ENCODE measurements around the gene ZNF487. TPM values are rescaled to one million over a fixed set of nuclear protein-coding genes. Genes with fewer than 3 reads are reported as not detected.
"Not testable (repeated sequence)": the region's sequence is repeated elsewhere in the genome, so short reads cannot be mapped to it uniquely, and the experiment has no call there.

Gene ZNF487
- total RNA-seq = 1 to 10 TPM; 1.8 to 2.5 TPM

DNA sequence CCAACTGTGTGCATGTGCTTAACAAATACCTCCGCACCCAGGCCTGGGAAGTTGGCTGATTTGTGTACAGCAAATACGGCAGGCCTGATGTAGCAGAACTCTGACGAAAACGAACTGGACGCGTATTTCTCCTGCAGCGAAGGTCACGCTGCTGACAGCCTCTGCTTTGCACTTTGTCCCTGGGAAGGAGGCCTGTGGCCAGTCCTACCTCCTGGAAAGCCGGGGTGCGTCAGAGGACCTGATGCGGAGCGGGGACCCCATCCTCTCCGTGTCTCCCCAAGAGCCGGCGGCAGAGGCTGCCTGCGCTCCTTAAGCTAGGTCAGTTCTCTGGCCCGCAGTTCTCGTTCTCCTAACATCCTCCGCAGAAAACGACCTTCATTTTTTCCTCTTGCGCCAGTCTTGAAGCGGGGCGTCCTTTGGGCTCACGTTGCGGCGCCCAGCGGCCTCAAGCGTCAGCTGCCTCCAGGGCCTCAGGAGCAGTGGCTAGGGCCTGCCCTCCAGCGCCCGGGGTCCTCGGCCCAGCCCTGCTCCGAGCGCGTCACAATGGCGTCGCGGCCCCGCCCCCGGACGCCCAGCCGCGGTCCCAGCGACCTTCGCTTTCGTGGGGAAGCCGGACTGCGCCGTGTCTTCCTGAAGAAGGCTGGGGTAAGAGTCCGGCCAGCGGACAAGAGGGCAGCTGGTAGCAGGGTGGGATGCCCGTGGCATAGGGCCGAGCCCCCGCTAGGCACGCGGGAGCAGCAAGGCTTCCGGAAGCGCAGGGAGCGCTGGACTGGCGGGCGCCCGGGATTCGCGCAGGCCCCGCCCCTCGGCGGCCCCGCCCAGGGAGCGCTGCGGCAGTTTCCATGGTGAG lies at the start of gene ZNF487:
ZNF487 (plus strand) TSS at position 821 of the 850 bp plus-strand sequence. CDS start 38,703 bp downstream, outside the sequence.
- CTCF ChIA-PET = interaction anchor here (0.5 to 1.4 kb wide), 5 partner anchors 17 to 82 kb away, joined by 3 to 4 read pairs (median 3); no protein-coding TSS in a partner anchor
- POLR2A ChIA-PET = interaction anchor here (0.6 to 1.6 kb wide), 5 partner anchors 16 to 48 kb away, joined by 3 to 11 read pairs (median 4); no protein-coding TSS in a partner anchor

DNA sequence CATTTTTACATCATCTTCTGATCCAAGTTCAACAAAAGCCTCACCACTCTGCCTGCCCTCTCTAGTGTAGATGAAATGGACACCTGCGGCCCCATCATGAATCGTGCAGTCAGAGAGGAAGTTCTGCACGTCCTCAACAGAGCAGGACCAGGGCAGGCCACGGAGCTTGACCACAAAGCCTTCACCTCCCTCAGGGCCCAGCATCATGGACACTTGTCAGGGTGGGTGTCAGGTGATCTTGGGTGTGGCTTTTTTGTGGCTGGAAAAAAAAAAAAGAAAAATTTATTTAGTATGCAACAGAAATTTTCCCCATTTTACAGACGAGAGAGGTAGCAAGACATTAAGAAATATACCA lies 49.3 kb upstream of the ZNF487 start:
- POLR2A ChIA-PET = interaction anchor here (0.6 to 2.0 kb wide), 4 partner anchors 8 to 94 kb away, joined by 3 to 5 read pairs (median 4); no protein-coding TSS in a partner anchor
- CTCF ChIA-PET = no interaction called here

DNA sequence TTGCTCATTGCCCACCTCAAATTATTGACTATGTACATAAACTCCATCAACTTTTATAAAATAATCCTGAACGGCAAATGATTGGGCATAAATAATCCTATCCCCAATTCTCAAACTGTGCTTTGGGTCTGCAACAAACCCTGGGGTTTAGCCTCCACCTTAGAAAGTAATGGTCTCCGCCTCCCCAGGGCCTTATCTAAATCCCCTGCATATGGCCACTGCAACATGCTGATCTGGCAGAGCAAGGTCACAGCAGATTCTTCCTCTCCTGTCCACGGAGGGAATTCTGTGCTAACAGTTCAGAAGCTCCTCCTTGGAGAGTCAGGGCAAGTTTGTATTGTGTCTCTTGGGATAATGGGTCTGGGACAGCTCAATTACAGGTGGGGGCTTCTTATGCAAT lies 47.0 kb upstream of the ZNF487 start:
- POLR2A ChIA-PET = interaction anchor here (1.3 kb wide), 1 partner anchor 18 kb away, joined by 4 read pairs; no protein-coding TSS in a partner anchor
- CTCF ChIA-PET = interaction anchor here (1.1 kb wide), 1 partner anchor 8 kb away, joined by 3 read pairs; no protein-coding TSS in a partner anchor

DNA sequence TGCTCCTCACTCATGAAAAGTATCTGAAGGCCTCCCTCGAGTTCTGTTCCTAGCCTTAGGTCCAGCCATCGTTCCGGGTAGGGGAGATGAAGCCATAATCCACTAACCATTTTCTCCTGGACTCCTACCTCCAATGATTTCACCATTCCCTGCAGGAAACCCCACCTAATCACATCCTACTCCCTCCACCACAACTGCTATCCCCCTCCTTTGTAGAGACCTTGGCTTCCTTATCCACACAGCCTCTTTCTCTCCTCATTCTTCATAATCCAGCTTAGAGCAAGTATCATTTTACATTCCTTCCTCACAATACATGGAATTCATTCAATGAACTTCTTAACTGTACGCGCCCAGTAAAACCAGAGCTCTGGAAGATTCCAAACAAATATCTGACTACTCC lies 46.6 kb upstream of the ZNF487 start:
- CTCF ChIA-PET = interaction anchor here (1.1 kb wide), 1 partner anchor 8 kb away, joined by 3 read pairs; no protein-coding TSS in a partner anchor
- POLR2A ChIA-PET = interaction anchor here (0.7 to 1.3 kb wide), 3 partner anchors 9 to 17 kb away, joined by 3 to 5 read pairs (median 4); no protein-coding TSS in a partner anchor

DNA sequence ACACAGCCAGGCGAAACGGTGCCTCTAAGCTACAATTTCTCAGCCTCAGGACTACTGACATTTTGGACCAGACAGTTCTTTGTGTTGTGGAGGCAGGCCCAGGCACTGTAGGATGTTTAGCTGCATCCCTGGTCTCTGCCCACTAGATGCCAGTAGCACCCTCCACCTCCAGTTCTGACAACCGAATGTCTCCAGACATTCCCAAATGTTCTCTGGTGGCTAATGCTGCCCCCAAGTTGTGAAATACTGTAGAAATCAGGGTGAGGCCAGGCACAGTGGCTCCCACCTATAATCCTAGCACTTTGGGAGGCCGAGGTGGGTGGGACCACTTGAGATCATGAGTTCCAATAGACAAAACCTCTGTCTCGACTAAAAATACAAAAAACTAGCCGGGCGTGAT lies 46.2 kb upstream of the ZNF487 start:
- CTCF ChIA-PET = interaction anchor here (1.1 kb wide), 1 partner anchor 9 kb away, joined by 3 read pairs; no protein-coding TSS in a partner anchor
- POLR2A ChIA-PET = interaction anchor here (0.7 to 1.3 kb wide), 3 partner anchors 9 to 17 kb away, joined by 3 to 5 read pairs (median 4); no protein-coding TSS in a partner anchor

DNA sequence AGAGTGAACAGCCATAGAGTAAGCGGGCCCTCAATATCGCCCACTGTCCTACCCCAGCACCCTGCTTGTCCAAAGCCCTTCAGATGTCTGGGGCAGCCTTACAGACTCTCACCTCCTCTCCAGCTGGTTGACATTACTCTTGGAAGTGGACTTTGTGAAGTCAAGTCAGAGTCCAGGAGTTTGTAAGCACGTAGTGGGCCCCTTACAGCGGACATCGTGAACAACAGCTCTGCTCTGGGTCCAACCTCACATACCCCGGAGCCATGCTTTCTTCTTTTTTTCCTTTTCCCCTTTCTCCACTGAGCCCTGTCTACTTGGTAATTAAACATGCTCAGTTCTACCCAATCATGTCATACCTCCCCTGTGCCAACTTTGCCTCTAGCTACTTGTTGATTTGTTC lies 45.4 kb upstream of the ZNF487 start:
- CTCF ChIA-PET = no interaction called here
- POLR2A ChIA-PET = interaction anchor here (1.2 kb wide), 1 partner anchor 12 kb away, joined by 3 read pairs; no protein-coding TSS in a partner anchor

DNA sequence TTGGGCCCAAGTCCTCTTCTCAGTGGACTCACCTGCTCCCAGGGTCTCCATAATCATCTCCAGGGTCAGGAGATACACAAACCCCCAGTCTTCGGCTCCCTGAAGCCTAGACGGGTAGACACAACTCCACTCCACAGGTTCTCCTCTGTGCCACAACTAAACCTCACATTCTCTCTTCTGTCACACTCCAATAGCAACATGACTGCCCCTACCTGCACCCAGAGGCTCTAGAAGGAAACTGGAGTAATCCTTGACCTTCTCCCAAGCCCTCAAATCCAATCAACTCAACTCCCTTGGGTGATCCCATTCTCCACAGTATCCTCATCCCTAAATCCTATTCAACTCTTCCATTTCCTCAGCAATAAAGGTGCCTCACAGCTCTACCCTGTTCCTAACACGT lies 44.2 kb upstream of the ZNF487 start:
- POLR2A ChIA-PET = interaction anchor here (0.7 kb wide), 1 partner anchor 51 kb away, joined by 5 read pairs; no protein-coding TSS in a partner anchor
- CTCF ChIA-PET = no interaction called here

DNA sequence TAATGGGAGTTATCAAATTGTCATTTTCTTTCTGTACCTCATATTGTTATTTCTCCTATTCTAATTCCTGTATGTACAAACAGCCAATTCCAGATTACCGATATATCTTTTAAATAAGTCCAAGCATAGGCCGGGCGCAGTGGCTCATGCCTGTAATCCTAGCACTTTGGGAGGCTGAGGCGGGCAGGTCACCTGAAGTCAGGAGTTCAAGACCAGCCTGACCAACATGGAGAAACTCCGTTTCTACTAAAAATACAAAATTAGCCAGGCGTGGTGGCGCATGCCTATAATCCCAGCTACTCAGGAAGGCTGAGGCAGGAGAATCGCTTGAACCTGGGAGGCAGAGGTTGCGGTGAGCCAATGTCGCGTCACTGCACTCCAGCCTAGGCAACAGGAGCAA lies 43.7 kb upstream of the ZNF487 start:
- POLR2A ChIA-PET = interaction anchor here (0.7 to 3.1 kb wide), 3 partner anchors 12 to 51 kb away, joined by 4 to 16 read pairs (median 5); no protein-coding TSS in a partner anchor
- CTCF ChIA-PET = not testable (repeated sequence)

DNA sequence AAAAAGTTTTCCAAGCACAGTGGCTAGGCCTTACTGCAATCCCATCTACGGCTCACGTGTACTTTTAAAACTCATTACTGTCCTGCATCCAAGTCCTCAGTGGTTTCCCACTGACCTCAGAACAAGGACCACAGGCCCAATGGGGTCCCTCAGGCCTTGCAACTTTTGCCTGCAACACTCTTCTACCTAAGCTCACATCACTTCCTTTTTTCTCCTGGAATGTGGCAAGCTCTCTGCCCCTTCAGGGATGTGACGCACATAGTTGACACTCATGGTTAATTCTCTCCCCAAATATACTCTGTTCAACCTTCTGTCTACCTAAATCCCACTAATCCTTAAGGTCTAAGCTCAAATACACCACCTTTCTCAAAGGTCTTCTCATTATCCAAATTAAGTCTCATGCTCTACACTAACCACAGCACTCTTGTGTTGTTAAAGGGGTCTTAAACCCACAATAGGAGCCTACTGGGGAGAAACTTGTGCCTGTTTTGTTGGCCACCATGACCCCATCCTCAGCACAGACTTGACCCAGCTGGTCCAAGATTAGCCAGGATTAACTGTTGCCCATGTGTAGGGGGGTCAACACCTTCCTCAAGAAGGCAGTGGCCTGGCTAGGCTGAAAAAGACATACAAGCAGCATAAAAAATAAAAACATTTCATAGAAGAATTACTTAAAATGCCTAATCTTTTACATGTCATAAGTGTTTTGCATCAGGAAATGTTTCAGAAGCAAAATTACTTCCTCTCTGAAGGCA lies 43.1 kb upstream of the ZNF487 start:
- POLR2A ChIA-PET = interaction anchor here (0.6 to 3.1 kb wide), 4 partner anchors 9 to 50 kb away, joined by 3 to 16 read pairs (median 4); no protein-coding TSS in a partner anchor
- CTCF ChIA-PET = no interaction called here

DNA sequence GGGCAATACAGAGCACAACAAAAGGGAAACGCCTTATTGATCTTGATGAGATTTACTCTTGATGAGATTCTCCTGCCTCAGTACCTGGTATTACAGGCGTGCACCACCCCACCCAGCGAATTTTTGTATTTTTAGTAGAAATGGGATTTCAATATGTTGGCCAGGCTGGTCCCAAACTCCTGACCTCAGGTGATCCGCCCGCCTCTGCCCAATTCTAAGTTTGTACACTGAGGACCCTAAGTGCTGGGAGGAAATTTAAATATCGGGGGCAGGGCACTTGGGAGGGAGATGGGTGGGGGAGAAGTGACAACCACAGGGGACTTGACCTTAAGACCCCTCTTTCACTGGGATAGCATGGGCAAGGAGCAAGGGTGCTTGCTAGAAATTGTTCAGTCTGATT lies 42.0 kb upstream of the ZNF487 start:
- ChIA-PET POLR2A (interaction anchor here (0.7 to 3.1 kb wide), 2 partner anchors 9 to 11 kb away, joined by 3 to 16 read pairs; no protein-coding TSS in a partner anchor), CTCF (no interaction called here)

DNA sequence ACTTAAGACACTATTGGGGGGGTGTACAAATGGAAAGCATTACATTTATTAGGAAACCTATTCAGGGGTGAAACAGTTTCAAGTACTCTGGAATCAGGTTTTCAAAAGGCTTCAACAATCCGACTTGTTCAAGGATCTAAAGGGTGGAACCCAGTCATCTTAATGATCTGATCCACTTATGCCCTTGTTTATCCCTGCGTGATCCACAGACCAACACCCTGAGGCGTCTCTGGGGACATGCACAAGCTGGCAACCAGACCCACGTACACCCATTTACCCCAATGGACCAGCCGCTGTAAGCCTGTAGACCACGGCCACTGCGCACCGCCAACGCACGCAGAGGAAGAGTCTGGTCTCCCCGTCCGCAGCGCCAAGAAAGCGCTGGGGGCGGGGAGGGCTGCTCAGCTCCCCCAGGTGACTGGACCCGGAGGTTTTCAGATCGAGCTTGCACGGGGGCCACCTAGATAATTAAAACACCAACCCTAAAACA lies 41.3 kb upstream of the ZNF487 start:
- CTCF ChIA-PET = interaction anchor here (0.5 to 1.8 kb wide), 4 partner anchors 9 to 254 kb away, joined by 3 to 6 read pairs (median 4); no protein-coding TSS in a partner anchor
- POLR2A ChIA-PET = interaction anchor here (0.6 to 3.7 kb wide), 9 partner anchors 8 to 57 kb away, joined by 3 to 52 read pairs (median 4); partner anchors contain the start of gene HNRNPF

DNA sequence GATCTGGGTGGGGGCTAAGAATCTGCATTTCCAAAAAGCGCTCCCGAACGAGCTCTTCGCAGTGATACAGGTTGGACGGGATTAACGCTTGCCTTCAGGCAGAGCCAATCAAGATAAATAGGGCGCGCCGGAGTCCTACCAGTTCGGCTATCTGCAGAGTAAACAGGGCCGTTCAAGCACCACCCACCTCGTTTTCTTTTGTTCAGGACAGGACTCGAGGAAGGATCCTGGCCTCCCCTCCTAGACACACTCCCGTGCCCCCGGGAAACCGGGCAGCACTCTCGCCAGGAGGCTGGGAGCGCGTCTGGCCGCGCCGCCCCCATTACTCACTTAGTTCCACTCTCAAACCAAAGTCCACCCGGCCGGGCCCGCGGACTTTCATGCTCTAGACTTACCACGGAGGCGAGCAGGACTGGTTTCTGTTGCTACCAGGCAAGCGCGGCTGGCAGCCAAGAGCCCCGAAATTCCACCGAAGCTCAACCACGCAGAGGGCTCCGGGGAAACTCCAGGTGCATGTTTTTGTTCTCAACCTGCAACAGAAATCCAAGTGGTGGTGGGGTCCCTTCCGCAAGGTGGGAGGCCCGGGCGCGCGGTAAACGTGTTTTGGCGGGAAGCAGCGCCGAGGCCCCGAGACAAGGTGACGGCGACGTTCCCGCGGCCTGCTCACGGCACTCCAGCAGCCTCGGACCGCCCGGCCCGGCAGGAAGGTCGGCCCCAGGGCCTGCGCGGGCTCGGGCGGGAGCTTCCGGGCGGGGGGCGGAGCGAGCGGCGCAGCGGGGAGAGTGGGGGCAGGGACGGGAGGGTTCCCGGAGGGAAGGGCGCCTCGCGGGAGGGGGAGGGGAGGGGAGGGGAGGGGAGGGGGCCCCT lies 40.6 kb upstream of the ZNF487 start:
- POLR2A ChIA-PET = interaction anchor here (0.6 to 3.7 kb wide), 9 partner anchors 8 to 56 kb away, joined by 3 to 52 read pairs (median 5); partner anchors contain the start of gene HNRNPF
- CTCF ChIA-PET = interaction anchor here (0.8 to 1.8 kb wide), 5 partner anchors 8 to 173 kb away, joined by 3 to 6 read pairs (median 3); no protein-coding TSS in a partner anchor

DNA sequence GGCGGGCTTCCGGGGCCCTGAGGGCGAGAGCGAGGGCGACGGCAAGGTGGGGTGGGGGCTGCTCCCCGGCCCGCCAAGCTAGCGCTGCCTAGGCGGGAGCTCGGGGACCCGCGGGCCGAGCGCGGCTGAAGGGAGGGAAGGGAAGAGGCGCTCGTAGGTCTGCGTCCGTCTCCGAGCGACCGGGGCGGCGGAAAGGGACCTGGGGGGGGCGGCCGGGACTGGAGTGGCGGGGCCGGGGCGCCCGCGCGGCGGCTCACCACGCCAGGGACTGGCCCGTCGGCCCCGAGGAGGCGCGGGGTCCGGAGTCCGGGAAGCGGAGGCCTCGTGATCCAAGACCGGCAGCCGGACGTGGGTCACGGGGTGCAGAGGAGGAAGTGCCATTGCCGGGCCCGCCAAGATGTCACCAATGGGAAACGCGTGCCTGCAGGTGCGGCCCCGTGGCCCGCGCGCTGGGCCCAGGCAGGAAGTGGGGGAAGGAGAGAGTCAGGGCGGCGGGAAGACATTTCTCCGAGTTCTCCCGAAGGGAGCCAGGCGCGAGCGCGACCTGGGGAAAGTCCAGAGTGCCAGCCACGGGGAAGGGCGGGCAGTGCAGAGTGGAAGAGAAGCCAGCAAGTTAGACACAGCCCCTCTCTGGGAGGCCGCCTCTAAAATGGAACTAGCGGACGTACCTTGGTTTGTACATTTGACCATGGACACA lies 39.8 kb upstream of the ZNF487 start:
- ChIA-PET CTCF (interaction anchor here (0.8 to 1.8 kb wide), 6 partner anchors 9 to 174 kb away, joined by 3 to 6 read pairs (median 4); no protein-coding TSS in a partner anchor), POLR2A (interaction anchor here (1.0 to 3.7 kb wide), 7 partner anchors 8 to 55 kb away, joined by 3 to 52 read pairs (median 4); no protein-coding TSS in a partner anchor)

DNA sequence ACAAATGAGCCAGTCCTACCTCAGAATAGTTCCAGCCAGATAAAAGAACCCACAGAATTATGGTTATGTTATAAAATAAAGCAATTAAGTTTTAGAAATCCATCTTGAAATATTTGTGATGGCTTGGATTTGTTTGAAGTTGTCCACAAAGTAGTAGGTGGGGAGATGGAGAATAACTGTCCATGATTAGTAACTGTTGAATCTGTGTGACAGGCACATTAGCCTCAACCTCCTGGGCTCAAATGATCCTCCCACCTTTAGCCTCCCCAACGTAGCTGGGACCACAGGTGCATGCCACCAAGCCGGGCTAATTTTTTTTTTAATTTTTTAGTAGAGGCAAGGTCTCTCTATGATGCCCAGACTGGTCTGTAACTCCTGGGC lies 38.0 kb upstream of the ZNF487 start:
- ChIA-PET CTCF (interaction anchor here (1.6 kb wide), 1 partner anchor 8 kb away, joined by 4 read pairs; no protein-coding TSS in a partner anchor), POLR2A (interaction anchor here (1.3 to 3.7 kb wide), 5 partner anchors 9 to 261 kb away, joined by 3 to 52 read pairs (median 6); partner anchors contain the start of genes CSGALNACT2 and HNRNPF)

DNA sequence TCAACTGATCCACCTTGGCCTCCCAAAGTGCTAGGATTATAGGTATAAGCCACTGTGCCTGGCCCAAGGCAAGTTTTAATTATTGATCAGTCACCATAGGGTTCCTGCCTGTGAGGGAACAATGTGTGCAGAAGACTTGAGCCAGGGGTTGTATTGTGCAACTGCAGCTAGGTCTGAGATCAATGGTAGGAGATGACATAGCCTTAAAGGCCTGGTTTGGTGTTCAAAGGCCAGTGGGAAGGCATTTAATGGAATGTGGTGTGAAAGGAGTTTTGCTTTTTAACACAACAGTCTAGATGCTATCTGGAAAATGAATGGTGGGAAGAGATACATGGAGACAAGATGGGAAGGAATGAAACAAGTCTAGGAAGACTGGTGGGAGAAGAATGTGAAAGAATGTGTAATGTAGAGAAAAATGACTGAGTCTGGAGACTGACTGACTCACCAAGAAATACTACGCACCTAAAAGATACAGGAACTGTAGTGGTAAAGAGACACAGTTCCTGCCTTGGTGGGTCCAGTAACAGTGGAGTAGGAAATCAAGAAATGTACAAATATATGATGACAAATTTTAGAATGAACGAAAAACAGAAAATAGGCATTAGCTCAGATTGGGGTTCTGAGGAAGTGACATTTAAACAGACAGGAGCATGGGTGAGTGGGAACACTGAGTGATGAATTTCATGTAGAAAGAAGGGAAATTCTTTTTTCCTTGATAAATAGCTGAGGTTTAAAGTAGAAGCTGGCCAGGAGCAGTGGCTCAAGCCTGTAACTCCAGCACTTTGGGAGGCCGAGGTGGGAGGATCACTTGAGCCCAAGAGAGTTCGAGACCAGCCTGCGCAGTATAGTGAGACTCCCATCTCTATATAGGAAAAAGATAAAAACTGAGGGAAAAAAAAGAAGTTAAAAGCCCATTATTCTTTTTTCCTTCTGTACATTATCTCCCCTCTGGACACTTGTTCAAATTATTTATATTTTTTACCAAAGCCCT lies 37.3 kb upstream of the ZNF487 start:
- ChIA-PET CTCF (interaction anchor here (1.6 to 1.8 kb wide), 2 partner anchors 8 to 17 kb away, joined by 4 to 5 read pairs; no protein-coding TSS in a partner anchor), POLR2A (interaction anchor here (0.5 to 1.8 kb wide), 6 partner anchors 8 to 261 kb away, joined by 3 to 10 read pairs (median 5); partner anchors contain the start of genes CSGALNACT2 and HNRNPF)

DNA sequence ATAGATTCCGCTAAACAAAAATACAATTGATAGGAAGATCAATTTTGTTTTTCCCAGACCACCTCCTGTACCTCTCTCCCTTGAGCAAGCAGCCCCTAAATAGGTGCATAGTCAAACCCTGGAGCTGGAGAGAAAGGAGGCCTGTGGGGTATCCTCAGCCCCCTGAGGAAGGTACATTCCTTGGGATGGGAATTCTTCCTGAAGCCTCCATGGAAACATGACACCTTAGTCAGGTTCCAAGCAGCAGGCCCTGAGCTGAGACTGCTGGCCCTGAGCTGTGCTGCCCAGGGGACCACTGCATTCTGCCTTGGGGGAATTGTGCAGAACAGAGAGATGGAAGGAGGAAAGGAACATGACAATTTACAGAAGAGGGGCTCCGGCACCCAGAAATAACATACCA lies 35.3 kb upstream of the ZNF487 start:
- ChIA-PET POLR2A (no interaction called here), CTCF (interaction anchor here (1.1 to 1.8 kb wide), 2 partner anchors 8 to 19 kb away, joined by 3 to 5 read pairs; partner anchors contain the start of gene HNRNPF)
